Peyer's patch (tissue), 4 donors: Measurements from ENCODE around the gene SYNE1. TPM values are rescaled to one million over a fixed set of nuclear protein-coding genes. Genes with fewer than 3 reads are reported as not detected.

Experiments
- DNase-seq, 3 donors: peaks; one replicate each; pipeline ENCODE4 v3.0.0-alpha.2; 2017 to 2019
- H3K27ac ChIP-seq, 4 donors: fragments of 200-600 bp; sonication (generic); one replicate each; pipeline ENCODE4 v1.5.1; 2016 to 2019
- H3K27me3 ChIP-seq, 2 donors: fragments of 200-600 bp; sonication (generic); one replicate each; pipeline ENCODE4 v1.5.1; 2019
- H3K36me3 ChIP-seq, 3 donors: fragments of 200-600 bp; sonication (generic); one replicate each; pipeline ENCODE4 v1.5.1; 2016 to 2019
- H3K4me1 ChIP-seq, 4 donors: fragments of 200-600 bp; sonication (generic); one replicate each; pipeline ENCODE4 v1.5.1; 2016 to 2019
- H3K4me3 ChIP-seq, 4 donors: fragments of 200-600 bp; sonication (generic); 1 replicate in 3 of 4; 2 replicates in 1 of 4; pipeline ENCODE4 v1.5.1; 2016 to 2019; ENCODE audit warnings: mild to moderate bottlenecking in 1 of 4
- H3K9me3 ChIP-seq, 4 donors: fragments of 200-600 bp; sonication (generic); one replicate each; pipeline ENCODE4 v1.5.1; 2016 to 2019; ENCODE audit warnings: mild to moderate bottlenecking in 1 of 4
- CTCF ChIP-seq, 6 experiments: fragments of 450-650 bp in 4 of 6; fragments of 200-600 bp in 2 of 6; sonication (generic) in 1 of 6; IDR thresholded peaks; one replicate each; pipeline ENCODE4 v1.5.1; 2017 to 2019; ENCODE audit warnings: antibody characterized with exemption in 6 of 6, mild to moderate bottlenecking in 3 of 6, moderate library complexity in 1 of 6
- POLR2A ChIP-seq, 2 donors: fragments of 450-650 bp; IDR thresholded peaks; one replicate each; pipeline ENCODE4 v1.5.1; 2017; ENCODE audit warnings: antibody characterized with exemption in 2 of 2, mild to moderate bottlenecking in 2 of 2, moderate library complexity in 2 of 2
- total RNA-seq, 4 donors: library from RNA; depleted of rRNA; stranded (reverse); fragments of >200 nt; gene quantifications; one replicate each; pipeline ENCODE4 v1.1.0, GENCODE V29; 2016

Gene SYNE1
- total RNA-seq, 4 donors from 2014 or later: 23.1 to 245 (median 34.8) TPM

- H3K4me3 ChIP-seq: no peak overlapping the region
- no peak overlapping the region for H3K27ac ChIP-seq
- no peaks in the 10 kb centered on the region for H3K36me3 ChIP-seq
- no peaks in the 10 kb centered on the region for H3K4me1 ChIP-seq
- H3K27me3 ChIP-seq: no peaks in the 10 kb centered on the region
- TF ChIP-seq CTCF (IDR thresholded peaks at IDR 0.05) (no peak), POLR2A (IDR thresholded peaks at IDR 0.05) (no peak)
- DNase-seq: no peak
- no peaks in the 10 kb centered on the region for H3K9me3 ChIP-seq
Observed at GRCh38 chr6:152596726-152597125, 40.4 kb downstream of the SYNE1 start.

- DNase-seq: no peak
Observed at GRCh38 chr6:152595499-152595898, 41.7 kb downstream of the SYNE1 start.

DNA sequence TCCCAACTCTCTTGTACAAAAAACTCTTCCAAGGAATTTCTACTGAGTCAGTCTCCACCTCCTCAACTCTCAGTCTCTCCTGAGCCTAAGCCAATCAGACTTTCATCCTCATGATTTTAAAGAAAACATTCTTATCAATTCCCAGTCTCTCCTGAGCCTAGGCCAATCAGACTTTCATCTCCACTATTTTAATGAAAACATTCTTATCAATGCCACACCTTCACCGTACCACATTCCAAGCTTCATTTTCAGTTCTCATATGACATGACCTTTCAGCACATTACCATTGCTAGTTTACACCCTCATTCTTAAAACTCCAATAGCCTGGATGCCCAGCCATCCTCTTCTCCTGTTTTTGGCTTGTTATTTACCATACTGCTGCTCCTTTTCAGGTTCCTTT is 42.5 kb downstream of the SYNE1 start:
- Histone ChIP-seq H3K36me3 (no peaks in the 10 kb centered on the region), H3K4me3 (no peak overlapping the region), H3K27me3 (no peaks in the 10 kb centered on the region), H3K4me1 (no peaks in the 10 kb centered on the region), H3K9me3 (no peaks in the 10 kb centered on the region), H3K27ac (no peak overlapping the region)
- no peak for DNase-seq
- no peak for TF ChIP-seq POLR2A (IDR thresholded peaks at IDR 0.05)

More at GRCh38 chr6:152595499-152595898, 41.7 kb downstream of the SYNE1 start:
- Histone ChIP-seq H3K27ac (no peak overlapping the region), H3K27me3 (no peaks in the 10 kb centered on the region), H3K4me3 (no peak overlapping the region), H3K4me1 (no peaks in the 10 kb centered on the region), H3K9me3 (no peaks in the 10 kb centered on the region), H3K36me3 (no peaks in the 10 kb centered on the region)
- TF ChIP-seq CTCF (IDR thresholded peaks at IDR 0.05) (peak in 1 of 6 experiments; percentile 4), POLR2A (IDR thresholded peaks at IDR 0.05) (no peak)

DNA sequence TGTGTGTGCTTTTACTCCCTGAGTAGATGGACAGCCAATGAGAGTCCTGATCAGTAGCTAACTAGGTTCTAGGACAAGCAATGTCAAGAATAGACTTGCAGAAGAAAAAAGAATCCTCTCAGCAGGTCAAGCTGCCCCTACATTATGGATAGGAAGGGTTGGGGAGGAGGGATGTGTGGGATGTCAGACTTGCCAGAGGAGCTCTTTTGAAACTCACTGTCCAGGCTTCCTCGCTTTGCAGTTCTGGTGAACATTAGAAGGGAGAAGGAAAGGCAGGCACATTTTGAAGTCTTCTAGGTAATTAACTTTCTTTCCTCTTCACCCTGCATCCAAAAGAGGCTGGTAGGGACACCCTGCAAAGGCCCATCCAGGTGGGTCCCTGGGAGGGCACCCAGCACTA is 48.7 kb downstream of the SYNE1 start:
- TF ChIP-seq CTCF (IDR thresholded peaks at IDR 0.05) (no peak), POLR2A (IDR thresholded peaks at IDR 0.05) (no peak)
- H3K27me3 ChIP-seq: no peaks in the 10 kb centered on the region
- H3K36me3 ChIP-seq: no peaks in the 10 kb centered on the region
- no peak overlapping the region for H3K4me3 ChIP-seq
- H3K4me1 ChIP-seq: no peaks in the 10 kb centered on the region
- H3K9me3 ChIP-seq: no peaks in the 10 kb centered on the region
- DNase-seq: no peak
- no peak overlapping the region for H3K27ac ChIP-seq

- Histone ChIP-seq H3K27ac (no peak overlapping the region), H3K27me3 (no peaks in the 10 kb centered on the region), H3K4me1 (no peaks in the 10 kb centered on the region), H3K4me3 (no peak overlapping the region), H3K9me3 (no peaks in the 10 kb centered on the region), H3K36me3 (no peaks in the 10 kb centered on the region)
- no peak for DNase-seq
- TF ChIP-seq CTCF (IDR thresholded peaks at IDR 0.05) (no peak), POLR2A (IDR thresholded peaks at IDR 0.05) (no peak)
Observed at GRCh38 chr6:152587473-152587872, 49.7 kb downstream of the SYNE1 start.

- Histone ChIP-seq H3K4me1 (no peaks in the 10 kb centered on the region), H3K27me3 (no peaks in the 10 kb centered on the region), H3K27ac (no peak overlapping the region), H3K36me3 (no peaks in the 10 kb centered on the region), H3K9me3 (no peaks in the 10 kb centered on the region), H3K4me3 (no peak overlapping the region)
- DNase-seq: no peak
- TF ChIP-seq POLR2A (IDR thresholded peaks at IDR 0.05) (no peak), CTCF (IDR thresholded peaks at IDR 0.05) (no peak)
Observed at GRCh38 chr6:152585236-152585635, 51.9 kb downstream of the SYNE1 start.
